ENCODE data around the gene SPPL2A. TPM values are rescaled to one million over a fixed set of nuclear protein-coding genes. Genes with fewer than 3 reads are reported as not detected.

SPPL2A gene
- total and polyA plus RNA-seq, 9 of the 15 experiments (the other 6 are each of a cell fraction or from before 2014, with no cell fraction given): 9.8 to 66.1 (median 38.0) TPM

- TF ChIP-seq ZBTB43 (CRISPR knock-in tag; IDR thresholded peaks at IDR 0.05) (no peak), ELK1 (CRISPR knock-in tag; IDR thresholded peaks at IDR 0.05) (no peak), RBM34 (IDR thresholded peaks at IDR 0.05; ENCODE audit: borderline replicate concordance, insufficient read depth, low read length) (no peak), ZKSCAN1 (IDR thresholded peaks at IDR 0.05; ENCODE audit: low read depth, low read length) (no peak), ZMIZ1 (IDR thresholded peaks at IDR 0.05; ENCODE audit: low read depth in 2 of 2, low read length in 2 of 2) (no peak), CSDE1 (IDR thresholded peaks at IDR 0.05) (no peak), ELF4 (CRISPR knock-in tag; IDR thresholded peaks at IDR 0.05) (no peak), SMC3 (conservative IDR thresholded peaks at IDR 0.05; ENCODE audit: insufficient read depth, low read depth, low read length) (no peak), AFF4 (CRISPR knock-in tag; IDR thresholded peaks at IDR 0.05) (no peak)
These were observed 8.9 kb upstream of the SPPL2A start (continued) for GRCh38 chr15:50774450-50774849.
